HCT116 (cell line): ENCODE results near the gene SYTL2. TPM values are rescaled to one million over a fixed set of nuclear protein-coding genes. Genes with fewer than 3 reads are reported as not detected.
"Not testable (repeated sequence)": the region's sequence is repeated elsewhere in the genome, so short reads cannot be mapped to it uniquely, and the experiment has no call there.

ENCODE experiments used
- ATAC-seq: fragments of 200-7000 bp; cut with Tn5 transposase; 2 replicates; pipeline ENCODE4 v1.9.1; 2020; ENCODE audit warnings: mild to moderate bottlenecking, moderate library complexity
- BruUV-seq: library from RNA; stranded (reverse); fragments of 400-500 nt; replicated peaks from 2 replicates; lab custom pipeline; 2021; lab: Mats Ljungman, UMichigan
- CTCF ChIA-PET: fragments of 300-600 bp; sonication (Branson Sonifier 250); formaldehyde crosslinking; loops from one replicate; lab custom pipeline; 2021; ENCODE audit warnings: antibody characterized with exemption; lab: Charles Lee
- POLR2A ChIA-PET: fragments of 300-600, 350-600 bp; sonication (Branson Sonifier 250); formaldehyde crosslinking; loops from one replicate; lab custom pipeline; 2021; ENCODE audit warnings: antibody characterized with exemption; lab: Charles Lee
- RAD21 ChIA-PET, 2 experiments: fragments of 300-600 bp; sonication (Branson Sonifier 250); formaldehyde crosslinking; loops; one replicate each; lab custom pipeline; 2023; ENCODE audit warnings: low total read pairs in 2 of 2; ENCODE audit not compliant: uncharacterized antibody in 2 of 2, unreplicated experiment in 2 of 2, low non-redundant PET in 1 of 2; lab: Charles Lee
- DNase-seq: peaks from one replicate; pipeline ENCODE4 v3.0.0-alpha.2; 2010; ENCODE audit warnings: low read depth, low spot score
- H2AFZ ChIP-seq: fragments of 200-600 bp; shearing (Covaris generic), sonication (generic); 2 replicates; pipeline ENCODE4 v1.6.1; 2017; ENCODE audit warnings: low read depth, mixed run types, mixed read lengths, antibody characterized with exemption, low read length; ENCODE audit not compliant: poor library complexity, severe bottlenecking
- H3K27ac ChIP-seq: 2 replicates; pipeline ENCODE4 v1.5.1; 2012; ENCODE audit warnings: low read depth, low read length
- H3K27me3 ChIP-seq: fragments of 200-600 bp; sonication (generic); 2 replicates; pipeline ENCODE4 v1.6.1; 2016; ENCODE audit warnings: mixed run types, low read length, mixed read lengths; ENCODE audit not compliant: insufficient read depth
- H3K36me3 ChIP-seq, 2 experiments: fragments of 200-500 bp in 1 of 2; fragments of 200-600 bp in 1 of 2; sonication (Bioruptor generic) in 1 of 2; sonication (generic) in 1 of 2; 2 replicates each; pipeline versions ENCODE4 v1.5.1 to v1.6.1; 2014 to 2016; ENCODE audit warnings: low read length in 2 of 2, inconsistent platforms in 1 of 2, mixed read lengths in 1 of 2, mixed run types in 1 of 2; ENCODE audit not compliant: insufficient read depth in 2 of 2, control insufficient read depth in 1 of 2
- H3K4me1 ChIP-seq, 2 experiments: fragments of 200-600 bp in 1 of 2; sonication (generic) in 1 of 2; 2 replicates each; pipeline versions ENCODE4 v1.5.1 to v1.6.1; 2012 to 2017; ENCODE audit warnings: low read length in 2 of 2, inconsistent platforms in 1 of 2, mild to moderate bottlenecking in 1 of 2, mixed read lengths in 1 of 2, mixed run types in 1 of 2, moderate library complexity in 1 of 2; ENCODE audit not compliant: insufficient read depth in 2 of 2, control insufficient read depth in 1 of 2
- H3K4me2 ChIP-seq: fragments of 200-600 bp; sonication (generic); 2 replicates; pipeline ENCODE4 v1.6.1; 2017; ENCODE audit warnings: mixed run types, low read length, mixed read lengths
- H3K4me3 ChIP-seq, 2 experiments: fragments of 200-600 bp in 1 of 2; sonication (generic) in 1 of 2; replicated peaks in 1 of 2; 2 replicates each; pipeline ENCODE4 v1.5.1; 2011 to 2016; ENCODE audit warnings: low read length in 2 of 2, control low read depth in 1 of 2, low read depth in 1 of 2, mild to moderate bottlenecking in 1 of 2, mixed read lengths in 1 of 2, mixed run types in 1 of 2
- H3K79me2 ChIP-seq: fragments of 200-600 bp; sonication (generic); 2 replicates; pipeline ENCODE4 v1.6.1; 2017; ENCODE audit warnings: mild to moderate bottlenecking, mixed run types, low read length, moderate library complexity, mixed read lengths; ENCODE audit not compliant: insufficient read depth
- H3K9ac ChIP-seq: fragments of 200-600 bp; sonication (generic); 2 replicates; pipeline ENCODE4 v1.6.1; 2016; ENCODE audit warnings: low read length, mixed read lengths
- H3K9me2 ChIP-seq: fragments of 200-600 bp; sonication (generic), shearing (Covaris generic); 2 replicates; pipeline ENCODE4 v1.6.1; 2017; ENCODE audit warnings: mixed run types, mild to moderate bottlenecking, moderate library complexity; ENCODE audit not compliant: insufficient read depth
- H3K9me3 ChIP-seq, 2 experiments: fragments of 200-500 bp in 1 of 2; fragments of 200-600 bp in 1 of 2; sonication (Bioruptor generic) in 1 of 2; sonication (generic) in 1 of 2; 2 replicates each; pipeline ENCODE4 v1.6.1; 2014 to 2017; ENCODE audit warnings: low read length in 2 of 2, mixed read lengths in 2 of 2, inconsistent platforms in 1 of 2, low read depth in 1 of 2, mild to moderate bottlenecking in 1 of 2, mixed run types in 1 of 2, moderate library complexity in 1 of 2; ENCODE audit not compliant: control insufficient read depth in 1 of 2, insufficient read depth in 1 of 2
- H4K20me1 ChIP-seq: fragments of 200-600 bp; sonication (generic), shearing (Covaris generic); 2 replicates; pipeline ENCODE4 v1.6.1; 2017; ENCODE audit warnings: mixed run types, mild to moderate bottlenecking, moderate library complexity; ENCODE audit not compliant: insufficient read depth
- CEBPB ChIP-seq: IDR thresholded peaks from 2 replicates; pipeline ENCODE4 v1.6.1; 2012; ENCODE audit warnings: low read depth
- POLR2AphosphoS5 ChIP-seq: IDR thresholded peaks from 2 replicates; pipeline ENCODE4 v1.6.1; 2011; ENCODE audit warnings: mild to moderate bottlenecking, low read depth, low read length, moderate library complexity
- SIN3A ChIP-seq: IDR thresholded peaks from 2 replicates; pipeline ENCODE4 v1.6.1; 2012; ENCODE audit warnings: low read depth
- YY1 ChIP-seq: IDR thresholded peaks from 2 replicates; pipeline ENCODE4 v1.6.1; 2011; ENCODE audit warnings: low read length, low read depth, moderate library complexity, mild to moderate bottlenecking; ENCODE audit not compliant: insufficient replicate concordance; ENCODE audit errors: extremely low read depth
- ZNF274 ChIP-seq: fragments of 200-500 bp; sonication (Bioruptor generic); IDR thresholded peaks from 2 replicates; pipeline ENCODE4 v1.6.1; 2014; ENCODE audit warnings: mild to moderate bottlenecking, low read depth, low read length, inconsistent platforms
- intact Hi-C: fragments of 100-400 bp; cut with micrococcal nuclease; formaldehyde crosslinking; loops from 2 replicates; pipeline ENCODE4 v1.10.0; 2022
- total RNA-seq: library from RNA; stranded (reverse); gene quantifications from one replicate; pipeline ENCODE4 v1.2.1, GENCODE V29; 2021; ENCODE audit not compliant: unreplicated experiment
- TF ChIP-seq, protein P1 (sequence below): IDR thresholded peaks from 2 replicates; pipeline ENCODE4 v1.6.1; 2012
- TF ChIP-seq, protein P2 (sequence below), 3 experiments: fragments of 200-600 bp in 1 of 3; sonication (generic) in 1 of 3; IDR thresholded peaks in 2 of 3; conservative IDR thresholded peaks in 1 of 3; 2 replicates each; pipeline ENCODE4 v1.5.1; 2012 to 2017; ENCODE audit warnings: low read depth in 2 of 3, low read length in 2 of 3, antibody characterized with exemption in 1 of 3, borderline replicate concordance in 1 of 3, control low read depth in 1 of 3, mild to moderate bottlenecking in 1 of 3, mixed read lengths in 1 of 3, mixed run types in 1 of 3, moderate library complexity in 1 of 3; ENCODE audit not compliant: insufficient read depth in 1 of 3

SYTL2 gene
- total RNA-seq, 1 experiment from 2014 or later, result 12.6 TPM

DNA sequence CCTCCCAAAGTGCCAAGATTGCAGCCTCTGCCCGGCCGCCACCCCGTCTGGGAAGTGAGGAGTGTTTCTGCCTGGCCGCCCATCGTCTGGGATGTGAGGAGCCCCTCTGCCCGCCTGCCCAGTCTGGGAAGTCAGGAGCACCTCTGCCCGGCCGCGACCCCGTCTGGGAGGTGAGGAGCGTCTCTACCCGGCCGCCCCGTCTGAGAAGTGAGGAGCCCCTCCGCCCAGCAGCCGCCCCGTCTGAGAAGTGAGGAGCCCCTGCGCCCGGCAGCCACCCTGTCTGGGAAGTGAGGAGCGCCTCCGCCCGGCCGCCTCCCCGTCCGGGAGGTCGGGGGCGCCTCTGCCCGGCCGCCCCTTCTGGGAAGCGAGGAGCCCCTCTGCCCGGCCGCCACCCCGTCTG is 41.8 kb upstream of the SYTL2 start:
- H3K9me3 ChIP-seq, H3K9ac ChIP-seq, H3K9me2 ChIP-seq, H4K20me1 ChIP-seq, H2AFZ ChIP-seq, H3K27ac ChIP-seq, BruUV-seq, CTCF ChIA-PET, H3K4me2 ChIP-seq, DNase-seq, H3K4me3 ChIP-seq, ATAC-seq, H3K36me3 ChIP-seq, H3K79me2 ChIP-seq, H3K27me3 ChIP-seq, RAD21 ChIA-PET: not testable (repeated sequence)
- POLR2A ChIA-PET, result interaction anchor here (1.7 kb wide), 1 partner anchor 9 kb away, joined by 3 read pairs; no protein-coding TSS in a partner anchor
- intact Hi-C loops, result loop anchor here (10.0 kb wide), 3 partner anchors 562 to 752 kb away; no protein-coding TSS in a partner anchor
- peaks cover 2 to 14% of the 10 kb centered on the region in 2 experiments; a peak in 3 of 4 replicates for H3K4me1 ChIP-seq

DNA sequence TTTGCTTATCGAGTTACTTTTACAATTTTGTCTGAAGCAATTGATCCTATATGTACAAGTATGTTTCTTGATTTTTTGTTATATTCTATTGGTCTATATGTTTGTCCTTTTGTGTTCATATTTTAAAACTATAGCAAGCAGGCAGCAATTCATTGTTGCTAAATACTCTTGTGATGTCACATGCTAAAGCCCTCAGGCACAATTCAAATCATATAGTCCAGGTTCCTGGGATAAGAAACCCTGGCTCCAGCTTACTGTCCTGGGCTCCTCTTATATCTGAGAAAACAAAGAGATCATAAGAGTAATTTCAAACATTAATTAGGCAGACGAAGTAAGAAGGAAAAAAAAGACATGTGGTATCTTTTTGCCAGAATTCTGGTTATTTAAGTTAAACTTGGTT is 37.6 kb upstream of the SYTL2 start:
- no TSS peak for BruUV-seq
- H3K36me3 ChIP-seq, result no peaks in the 10 kb centered on the region
- H3K79me2 ChIP-seq, result no peaks in the 10 kb centered on the region
- H2AFZ ChIP-seq, result no peak overlapping the region
- no peak for TF ChIP-seq YY1
- no peak for TF ChIP-seq POLR2AphosphoS5
- TF ChIP-seq ZNF274, result no peak
- no peak for TF ChIP-seq CEBPB
- no peak for TF ChIP-seq SIN3A
- TF ChIP-seq, protein P1, sequence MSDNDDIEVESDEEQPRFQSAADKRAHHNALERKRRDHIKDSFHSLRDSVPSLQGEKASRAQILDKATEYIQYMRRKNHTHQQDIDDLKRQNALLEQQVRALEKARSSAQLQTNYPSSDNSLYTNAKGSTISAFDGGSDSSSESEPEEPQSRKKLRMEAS, result no peak
- TF ChIP-seq, protein P2, sequence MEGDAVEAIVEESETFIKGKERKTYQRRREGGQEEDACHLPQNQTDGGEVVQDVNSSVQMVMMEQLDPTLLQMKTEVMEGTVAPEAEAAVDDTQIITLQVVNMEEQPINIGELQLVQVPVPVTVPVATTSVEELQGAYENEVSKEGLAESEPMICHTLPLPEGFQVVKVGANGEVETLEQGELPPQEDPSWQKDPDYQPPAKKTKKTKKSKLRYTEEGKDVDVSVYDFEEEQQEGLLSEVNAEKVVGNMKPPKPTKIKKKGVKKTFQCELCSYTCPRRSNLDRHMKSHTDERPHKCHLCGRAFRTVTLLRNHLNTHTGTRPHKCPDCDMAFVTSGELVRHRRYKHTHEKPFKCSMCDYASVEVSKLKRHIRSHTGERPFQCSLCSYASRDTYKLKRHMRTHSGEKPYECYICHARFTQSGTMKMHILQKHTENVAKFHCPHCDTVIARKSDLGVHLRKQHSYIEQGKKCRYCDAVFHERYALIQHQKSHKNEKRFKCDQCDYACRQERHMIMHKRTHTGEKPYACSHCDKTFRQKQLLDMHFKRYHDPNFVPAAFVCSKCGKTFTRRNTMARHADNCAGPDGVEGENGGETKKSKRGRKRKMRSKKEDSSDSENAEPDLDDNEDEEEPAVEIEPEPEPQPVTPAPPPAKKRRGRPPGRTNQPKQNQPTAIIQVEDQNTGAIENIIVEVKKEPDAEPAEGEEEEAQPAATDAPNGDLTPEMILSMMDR (IDR thresholded peaks at IDR 0.05 in 2 of 3, conservative IDR thresholded peaks at IDR 0.05 in 1 of 3; ENCODE audit: borderline replicate concordance in 1 of 3, insufficient read depth in 1 of 3, low read depth in 2 of 3, low read length in 2 of 3), result no peak
- peaks cover 13 to 18% of the 10 kb centered on the region in 2 experiments for H3K4me1 ChIP-seq
- no peak for ATAC-seq
- intact Hi-C loops, result no loop called here
- no peaks in the 10 kb centered on the region for H4K20me1 ChIP-seq
- H3K4me2 ChIP-seq, result no peak overlapping the region
- no peaks in the 10 kb centered on the region for H3K9me3 ChIP-seq
- H3K27ac ChIP-seq, result no peak overlapping the region
- H3K9ac ChIP-seq, result no peak overlapping the region
- ChIA-PET CTCF (no interaction called here), RAD21 (no interaction called here), POLR2A (no interaction called here)
- H3K4me3 ChIP-seq, result no peak overlapping the region
- no peaks in the 10 kb centered on the region for H3K27me3 ChIP-seq
- no peak for DNase-seq
- H3K9me2 ChIP-seq, result no peaks in the 10 kb centered on the region
